Peyer's patch (tissue), 4 donors: ENCODE results near the gene JPT1.

Experiments used
- CTCF ChIP-seq, 6 experiments: fragments of 450-650 bp in 4 of 6; fragments of 200-600 bp in 2 of 6; sonication (generic) in 1 of 6; IDR thresholded peaks; one replicate each; pipeline ENCODE4 v1.5.1; 2017 to 2019; ENCODE audit warnings: antibody characterized with exemption in 6 of 6, mild to moderate bottlenecking in 3 of 6, moderate library complexity in 1 of 6
- POLR2A ChIP-seq, 2 donors: fragments of 450-650 bp; IDR thresholded peaks; one replicate each; pipeline ENCODE4 v1.5.1; 2017; ENCODE audit warnings: antibody characterized with exemption in 2 of 2, mild to moderate bottlenecking in 2 of 2, moderate library complexity in 2 of 2

- TF ChIP-seq POLR2A (IDR thresholded peaks at IDR 0.05): peak in 1 of 2 donors; percentile 28
- peak; percentile 93 to 98 (median 96) for TF ChIP-seq CTCF (IDR thresholded peaks at IDR 0.05)
Measured at GRCh38 chr17:75113798-75114551, 40.3 kb downstream of the JPT1 start.
